ENCODE measurements around the gene TRAPPC12.

Gene TRAPPC12

DNA sequence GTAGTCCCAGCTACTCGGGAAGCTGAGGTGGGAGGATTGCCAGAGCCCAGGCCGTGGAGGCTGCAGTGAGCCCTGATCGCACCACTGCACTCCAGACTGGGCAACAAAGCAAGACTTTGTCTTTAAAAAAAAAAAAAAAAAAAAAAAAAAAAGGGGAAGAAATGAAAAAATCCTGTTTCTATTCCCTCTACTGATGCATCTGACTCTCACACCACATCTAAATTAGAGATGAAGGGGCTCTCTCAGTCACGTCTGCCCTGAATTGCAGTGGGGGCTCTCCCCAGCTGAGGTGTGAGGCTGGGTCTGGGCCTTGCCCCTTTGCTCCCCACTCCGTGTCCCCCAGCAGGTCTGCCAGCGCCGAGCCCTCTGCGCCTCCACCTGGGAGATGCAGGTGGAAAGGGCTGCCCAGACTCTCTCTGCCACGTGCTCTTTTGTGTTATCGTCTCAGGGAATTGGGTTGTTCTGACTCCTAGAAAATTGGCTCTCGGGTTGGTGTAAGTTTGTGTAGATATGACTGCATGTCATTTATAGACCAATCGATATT, 30.2 kb downstream of the TRAPPC12 start:
- DNase-seq = no peak

DNA sequence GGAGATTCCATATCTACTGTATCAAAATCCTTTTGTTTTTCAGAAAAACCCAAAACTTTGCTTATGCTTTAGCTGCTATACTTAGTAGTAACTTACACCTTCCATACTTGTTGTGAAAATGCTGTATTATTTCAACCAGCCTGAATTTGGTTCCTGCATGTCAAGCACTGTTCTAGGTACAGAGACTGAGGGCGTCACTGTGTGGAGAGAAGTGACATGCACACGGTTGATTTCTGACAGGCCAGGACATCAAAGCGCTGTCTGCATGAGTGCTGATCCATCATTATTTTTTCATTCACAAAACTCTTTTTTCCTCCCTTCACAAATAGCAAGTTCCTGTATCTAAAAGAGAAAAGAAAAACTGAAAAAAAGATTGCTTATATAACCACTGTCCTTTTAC, 31.6 kb downstream of the TRAPPC12 start:
- no peak for DNase-seq

DNA sequence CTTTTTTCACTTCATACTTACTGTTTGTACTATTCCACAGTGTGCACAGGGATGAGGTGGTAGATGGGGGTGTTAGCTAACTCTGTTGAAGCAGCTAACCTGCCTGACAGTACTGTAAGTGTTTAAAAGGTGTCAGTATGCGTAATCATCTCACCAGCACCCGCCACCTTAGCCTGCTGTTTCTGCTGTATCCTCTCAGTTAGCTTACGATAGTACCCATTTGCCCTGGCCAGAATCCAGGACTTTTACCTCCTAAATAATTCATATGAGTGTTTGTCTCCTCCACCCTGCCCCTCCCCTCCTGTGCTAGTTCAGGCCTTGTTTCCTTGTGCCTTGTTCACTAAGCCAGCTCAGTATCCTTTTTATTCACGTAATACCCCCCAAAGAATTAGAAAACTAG, 34.2 kb downstream of the TRAPPC12 start:
- no peak for DNase-seq

DNA sequence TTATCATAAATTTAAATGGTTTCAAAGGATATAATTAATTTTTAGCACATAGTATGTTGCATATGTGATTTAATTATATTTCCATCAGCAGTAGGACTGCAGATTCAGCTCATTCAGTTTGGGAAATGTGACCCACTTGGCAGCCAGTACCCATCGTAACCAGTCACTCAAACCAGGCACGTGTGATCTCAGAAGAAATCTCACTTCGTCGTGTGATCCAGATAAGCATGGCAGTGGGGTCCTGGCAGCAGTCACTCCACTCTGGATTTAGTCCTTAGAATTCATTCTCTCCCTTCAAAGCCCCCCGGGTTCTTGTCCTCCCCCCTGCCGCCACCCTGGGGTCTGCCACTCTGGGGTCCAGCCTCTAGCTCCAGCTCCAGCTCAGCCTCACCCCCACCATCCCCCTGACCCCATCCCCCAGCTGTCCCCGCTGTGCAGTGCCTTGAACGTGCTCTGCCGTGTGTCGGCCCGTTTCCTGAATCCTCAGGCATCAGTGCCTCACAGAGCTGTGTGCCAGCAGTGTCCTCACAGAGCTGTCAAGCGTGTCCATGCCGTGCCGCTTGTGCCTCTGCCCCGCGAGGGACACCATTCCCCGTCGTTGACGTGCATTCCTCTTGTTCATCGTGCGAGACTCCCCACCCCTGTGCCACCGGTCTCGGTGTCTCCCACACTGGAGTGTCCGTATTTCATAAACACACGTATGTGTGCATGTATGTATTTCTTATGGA, 34.8 kb downstream of the TRAPPC12 start:
- no peak for DNase-seq

DNA sequence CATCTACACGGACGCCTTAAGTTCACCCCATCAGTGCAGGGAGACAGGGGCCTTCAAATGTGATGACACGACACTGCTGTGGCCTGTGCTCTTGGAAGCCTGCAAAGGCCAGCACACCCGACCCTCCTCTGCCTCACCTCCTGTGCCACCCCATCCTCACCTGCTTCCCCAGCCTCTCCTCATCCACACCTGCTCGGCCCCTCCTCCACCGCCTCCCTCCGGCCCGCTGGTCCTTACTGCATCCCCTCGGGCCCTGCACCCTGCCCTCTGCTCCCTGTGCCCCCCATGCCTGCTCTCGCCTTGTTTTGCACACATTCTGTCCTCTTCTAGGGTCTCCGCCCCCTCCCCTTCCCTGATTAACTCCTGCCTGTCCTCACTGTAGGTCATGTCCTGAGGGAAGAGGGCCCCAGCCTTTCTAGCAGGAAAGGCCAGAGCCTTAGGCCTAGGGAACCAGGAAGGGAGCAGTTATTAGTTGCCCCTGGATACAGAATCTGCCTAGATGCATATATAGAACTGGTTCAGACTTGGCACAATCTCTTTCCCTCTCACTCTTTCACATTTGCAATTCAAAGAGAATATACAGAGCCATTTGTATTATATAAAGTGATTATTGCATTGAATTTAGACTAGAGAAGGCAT, 39.4 kb downstream of the TRAPPC12 start:
- DNase-seq = no peak

DNA sequence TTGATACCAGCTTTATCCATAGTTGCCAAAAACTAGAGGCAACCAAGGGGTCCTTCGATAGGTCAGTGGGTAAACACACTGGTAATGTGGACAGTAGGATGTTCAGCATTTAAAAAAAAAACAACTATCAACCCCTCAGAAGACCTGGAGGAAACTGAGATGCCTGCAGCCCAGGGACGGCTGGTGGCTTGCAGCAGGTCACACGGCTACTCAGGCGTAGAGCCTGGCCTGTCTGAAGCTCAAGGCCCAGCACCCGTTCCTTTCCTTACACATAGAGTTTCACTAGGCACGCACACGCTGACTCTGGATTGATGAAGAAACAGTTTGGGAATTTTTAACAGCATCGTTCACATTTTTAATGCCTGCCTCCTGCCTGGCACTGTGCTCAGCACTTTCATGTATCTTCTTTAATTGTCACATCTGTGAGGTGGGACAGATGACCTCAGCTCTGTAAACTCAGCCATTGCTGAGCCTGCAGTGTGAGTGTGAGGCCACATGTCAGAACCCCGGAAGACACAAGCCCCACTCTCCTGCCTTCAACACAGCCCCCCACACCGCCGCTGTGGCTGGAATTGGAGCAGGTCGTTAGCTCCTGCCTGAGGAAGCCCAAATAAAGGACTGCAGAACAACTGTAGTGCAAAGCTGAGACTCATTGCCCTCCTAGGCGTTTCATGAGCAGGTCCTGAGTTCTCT, 40.7 kb downstream of the TRAPPC12 start:
- DNase-seq = no peak

DNA sequence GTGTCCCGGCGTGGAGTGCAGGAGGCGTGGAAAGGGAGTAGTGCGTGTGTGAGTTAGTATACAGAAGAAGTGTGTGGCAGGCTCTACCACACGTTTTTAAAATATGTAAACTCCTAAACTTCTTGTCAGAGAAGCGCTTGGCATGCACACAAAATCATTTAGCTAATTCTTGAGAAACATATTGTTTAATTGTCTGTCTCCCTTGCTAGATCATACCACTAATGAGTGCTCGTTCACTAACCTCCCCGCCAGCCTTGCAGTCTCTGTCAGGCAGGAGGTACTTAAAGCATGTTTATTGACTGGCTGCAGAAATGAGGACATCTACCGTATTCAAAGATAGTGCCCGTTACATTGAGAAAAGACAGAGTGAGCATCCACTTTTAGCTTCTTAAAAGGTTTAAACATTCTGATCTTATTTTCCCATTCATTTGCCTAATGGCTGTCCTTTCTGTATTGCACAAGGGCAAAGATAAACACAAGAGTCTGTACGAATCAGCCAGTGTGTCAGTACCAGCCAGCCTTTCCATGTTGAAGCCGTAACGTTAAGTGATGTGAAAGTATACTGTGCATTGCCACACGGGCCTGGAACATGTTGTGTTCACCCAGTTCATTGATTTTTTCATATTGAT, 41.4 kb downstream of the TRAPPC12 start:
- DNase-seq = no peak

DNA sequence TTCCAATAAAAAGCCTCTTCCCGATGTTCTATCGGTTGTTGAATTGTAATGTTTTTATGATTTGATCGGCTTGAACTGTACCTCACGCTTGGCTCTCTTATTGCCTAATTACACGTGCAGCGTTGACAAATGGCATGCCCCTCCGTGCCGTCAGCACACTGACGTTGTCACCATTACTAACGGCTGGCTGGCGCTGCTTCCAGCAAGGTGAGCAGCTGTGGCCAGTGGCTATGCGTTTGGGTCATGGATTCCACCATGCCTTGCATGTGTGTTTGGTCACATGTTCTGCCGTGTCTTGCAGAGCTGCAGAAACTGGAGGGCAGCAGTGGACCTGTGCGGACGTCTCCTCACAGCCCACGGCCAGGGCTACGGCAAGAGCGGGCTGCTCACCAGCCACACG, 42.1 kb downstream of the TRAPPC12 start:
- DNase-seq = no peak

DNA sequence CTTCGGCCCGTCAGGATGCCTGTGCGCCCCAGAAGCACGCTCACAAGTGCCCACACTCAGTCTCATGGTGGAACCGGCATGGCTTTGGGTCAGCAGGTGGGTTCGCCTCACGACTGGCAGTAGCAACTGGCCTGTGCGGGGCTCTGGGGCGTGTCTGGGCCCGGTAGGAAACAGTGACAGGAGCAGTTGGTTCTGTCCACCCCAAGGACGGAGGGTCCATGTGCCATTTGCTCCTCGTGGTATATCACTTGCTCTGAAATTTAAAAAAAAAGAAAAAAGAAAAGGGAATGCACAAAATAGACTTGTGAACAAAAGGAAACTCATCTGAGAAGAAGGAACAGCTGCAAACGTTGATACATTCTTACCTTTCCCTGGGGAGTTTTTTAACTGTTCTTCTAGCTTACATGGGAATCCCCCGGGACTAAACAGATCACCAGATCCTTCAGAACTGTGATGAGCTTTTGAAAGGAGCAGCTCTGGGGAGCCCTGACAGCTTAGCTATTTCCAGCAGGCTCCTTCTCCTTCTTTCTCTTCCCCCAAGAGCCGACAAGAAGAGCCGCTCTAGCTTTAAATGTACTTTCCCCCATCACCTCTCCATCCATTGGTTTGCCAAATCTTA, 42.8 kb downstream of the TRAPPC12 start:
- DNase-seq = no peak

DNA sequence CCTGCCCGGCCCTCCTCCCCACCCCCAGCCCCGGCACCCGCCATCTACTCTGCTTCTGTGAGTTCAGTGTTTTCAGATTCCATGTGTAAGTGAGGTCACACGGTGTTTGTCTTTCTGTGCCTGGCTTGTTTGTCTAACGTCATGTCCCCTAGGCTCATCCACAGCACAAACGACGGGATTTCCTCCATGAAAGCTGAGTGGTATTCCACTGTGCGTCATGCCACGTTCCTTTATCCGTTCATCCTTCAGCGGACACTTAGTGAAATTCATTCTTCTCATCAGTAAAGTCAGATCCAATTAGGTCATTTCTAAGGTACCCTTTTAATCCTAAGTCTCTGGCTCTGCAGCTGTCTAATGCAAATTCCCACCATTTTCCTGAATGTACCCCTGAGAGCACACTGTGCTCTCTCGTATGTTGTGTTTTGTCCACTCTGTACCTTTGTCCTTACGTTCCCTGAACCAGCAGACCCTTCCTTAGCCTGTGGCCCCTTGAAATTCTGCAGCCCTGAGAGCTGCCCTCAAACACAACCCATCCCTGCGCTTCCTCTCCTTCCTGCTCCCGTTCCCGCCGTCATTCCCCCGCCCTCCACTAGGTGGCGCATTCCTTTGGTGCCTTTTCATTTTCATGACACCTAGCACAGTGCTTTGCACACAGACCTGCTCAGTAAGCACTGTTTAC, 44.1 kb downstream of the TRAPPC12 start:
- peak; percentile 39 for DNase-seq

DNA sequence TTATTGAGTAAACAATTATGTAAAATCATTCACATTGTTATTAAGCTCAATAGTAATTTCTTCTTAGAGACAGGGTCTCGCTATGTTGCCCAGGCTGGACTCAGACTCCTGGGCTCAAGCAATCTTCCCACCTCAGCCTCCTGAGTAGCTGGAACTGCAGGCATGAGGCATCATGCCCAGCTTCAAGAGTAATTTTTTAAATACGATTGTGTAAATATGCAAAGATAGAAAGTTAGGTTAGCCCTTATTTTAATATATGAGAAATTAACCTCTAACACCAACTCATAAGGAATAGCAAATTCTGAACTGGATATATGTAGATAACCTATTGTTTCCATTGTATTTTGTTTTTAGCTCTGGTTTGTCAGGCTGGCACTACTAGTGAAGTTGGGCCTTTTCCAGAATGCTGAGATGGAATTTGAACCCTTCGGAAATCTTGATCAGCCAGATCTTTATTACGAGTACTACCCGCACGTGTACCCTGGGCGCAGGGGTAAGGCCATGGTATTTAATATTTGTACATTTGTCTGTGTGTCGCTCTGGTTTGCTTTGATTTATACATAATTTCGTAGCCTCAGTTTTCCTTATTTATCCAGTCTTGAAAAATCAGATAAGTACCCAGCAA, 44.8 kb downstream of the TRAPPC12 start:
- no peak for DNase-seq

DNA sequence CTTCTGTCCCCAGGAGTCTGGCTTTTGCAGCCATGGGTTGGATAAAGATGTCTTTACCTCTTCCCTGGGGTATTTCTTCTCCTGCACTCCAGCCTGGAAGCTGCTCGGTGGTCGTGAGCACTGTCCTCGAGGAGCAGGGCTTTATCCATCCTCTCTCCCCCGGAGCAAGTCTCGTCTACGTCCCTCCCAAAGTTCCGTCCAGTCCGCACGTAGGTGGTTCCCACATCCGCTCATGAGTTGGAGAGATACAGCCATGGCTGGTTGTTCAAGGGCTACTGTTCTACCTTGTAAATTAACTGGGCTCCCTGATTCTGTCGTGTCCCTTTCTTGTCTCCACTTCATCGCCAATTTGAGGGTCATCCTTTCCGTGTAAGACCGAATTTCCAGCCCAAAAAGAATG, 47.1 kb downstream of the TRAPPC12 start:
- no peak for DNase-seq

DNA sequence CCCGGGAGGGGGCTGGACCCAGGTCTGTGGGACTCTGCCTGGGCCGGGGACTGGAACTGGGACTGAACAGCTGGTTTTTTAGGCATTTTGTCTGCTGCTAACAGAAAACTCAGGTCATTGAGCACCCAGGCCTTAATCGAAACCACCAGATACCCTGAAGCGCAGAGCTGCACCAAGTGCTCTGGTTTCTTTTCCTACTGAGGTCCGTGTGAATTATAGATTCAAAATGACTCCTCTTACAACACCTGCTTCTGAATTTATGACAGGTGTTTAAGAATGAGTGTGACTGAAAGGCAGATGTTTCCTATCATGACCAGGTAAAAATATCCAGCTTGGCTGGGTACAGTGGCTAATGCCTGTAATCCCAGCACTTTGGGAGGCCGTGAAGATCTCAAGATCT, 47.8 kb downstream of the TRAPPC12 start:
- no peak for DNase-seq

DNA sequence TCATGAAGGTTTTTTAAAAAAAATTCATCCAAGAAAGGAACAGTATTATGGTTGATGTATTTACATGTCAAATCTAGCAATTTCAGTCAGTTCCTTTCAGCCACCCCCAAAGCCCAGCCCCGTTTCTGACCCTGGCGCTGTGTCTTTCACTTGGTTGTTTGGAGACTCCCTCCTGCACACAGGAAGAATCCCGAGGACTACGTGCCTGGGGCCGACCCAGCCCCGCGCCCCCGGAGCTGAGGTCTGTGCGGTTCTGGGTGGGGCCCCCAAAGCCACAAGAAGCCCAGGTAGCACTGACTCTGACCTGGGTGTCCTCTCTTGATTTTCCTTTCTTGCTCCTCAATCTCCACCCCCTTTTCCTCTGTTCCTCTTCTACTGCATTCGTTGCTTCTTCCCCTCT, 49.1 kb downstream of the TRAPPC12 start:
- no peak for DNase-seq

DNA sequence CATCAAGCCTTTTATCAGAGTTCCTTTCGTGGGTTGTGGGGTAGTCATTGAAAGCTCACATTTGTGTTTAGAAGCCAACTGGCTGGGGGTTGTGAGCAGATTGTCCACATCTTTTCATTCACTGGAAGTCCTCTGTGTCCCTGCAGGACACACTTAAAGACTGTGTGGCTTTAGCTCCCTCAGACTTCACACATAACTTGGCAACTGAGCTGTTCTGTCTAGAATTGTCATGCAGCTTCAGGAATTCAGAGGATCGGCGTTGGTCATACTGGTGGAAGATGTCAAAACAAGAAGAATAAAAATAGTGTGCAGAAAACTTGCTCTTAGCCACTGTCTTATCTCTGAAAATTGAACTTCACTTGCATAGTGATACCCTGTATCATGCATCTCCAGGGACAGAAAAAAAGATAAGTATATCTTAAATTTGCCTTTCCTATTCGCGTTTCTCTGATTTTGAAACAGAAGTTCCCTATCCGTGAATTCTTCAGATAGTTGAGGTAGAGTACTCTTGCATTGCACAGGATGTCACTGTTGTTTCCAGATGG, 49.6 kb downstream of the TRAPPC12 start:
- DNase-seq = no peak

DNA sequence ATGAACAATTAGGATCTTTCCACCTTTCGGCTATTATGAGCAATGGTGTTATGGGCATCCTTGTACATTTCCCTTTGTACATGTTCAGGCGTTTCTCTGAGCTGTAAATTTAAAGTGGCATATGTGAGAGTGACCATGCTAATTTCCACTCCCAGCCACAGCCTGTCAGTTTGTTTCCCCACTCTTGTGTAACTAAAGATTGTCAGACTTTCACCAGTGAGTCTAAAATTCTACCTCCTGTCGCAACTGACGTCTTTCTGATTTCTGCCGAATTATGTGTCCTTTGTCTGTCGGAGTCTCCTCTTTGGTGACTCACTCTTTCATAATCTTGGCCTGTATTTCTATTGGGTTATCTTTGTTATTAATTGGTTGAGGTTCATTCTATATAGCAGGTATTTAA, 50.7 kb downstream of the TRAPPC12 start:
- DNase-seq = no peak

DNA sequence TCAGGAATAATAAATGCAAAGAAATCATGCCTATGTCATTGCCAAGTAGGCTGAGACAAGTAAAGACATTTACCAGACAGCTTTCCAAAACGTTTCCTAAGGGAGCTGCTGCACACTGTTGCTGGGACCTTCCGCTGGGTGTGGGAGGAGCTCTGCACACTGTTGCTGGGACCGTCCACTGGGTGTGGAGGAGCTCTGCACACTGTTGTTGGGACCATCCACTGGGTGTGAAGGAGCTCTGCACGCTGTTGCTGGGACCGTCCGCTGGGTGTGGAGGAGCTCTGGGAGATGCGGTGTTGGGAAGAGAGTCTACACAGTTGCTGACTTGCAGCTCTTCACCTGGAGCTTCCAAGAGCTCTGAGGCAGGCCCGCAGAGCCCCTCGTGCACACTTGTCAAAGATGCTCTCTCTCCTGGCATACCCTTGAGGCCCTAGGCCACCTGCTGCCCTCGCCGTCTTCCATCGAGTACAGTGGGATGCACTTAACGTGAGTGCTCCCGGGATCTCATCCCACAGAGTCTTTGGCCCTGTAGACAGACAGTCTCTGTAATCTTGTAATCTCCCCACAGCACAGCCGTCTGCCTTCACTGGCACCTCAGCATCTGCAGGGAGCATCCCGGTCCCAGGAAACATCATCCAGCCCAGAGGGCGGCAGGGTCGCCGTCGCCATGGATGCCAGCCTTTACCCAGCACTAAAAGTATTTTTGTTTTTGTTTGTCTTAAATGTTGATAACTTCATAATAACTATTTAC, 51.4 kb downstream of the TRAPPC12 start:
- DNase-seq = no peak

DNA sequence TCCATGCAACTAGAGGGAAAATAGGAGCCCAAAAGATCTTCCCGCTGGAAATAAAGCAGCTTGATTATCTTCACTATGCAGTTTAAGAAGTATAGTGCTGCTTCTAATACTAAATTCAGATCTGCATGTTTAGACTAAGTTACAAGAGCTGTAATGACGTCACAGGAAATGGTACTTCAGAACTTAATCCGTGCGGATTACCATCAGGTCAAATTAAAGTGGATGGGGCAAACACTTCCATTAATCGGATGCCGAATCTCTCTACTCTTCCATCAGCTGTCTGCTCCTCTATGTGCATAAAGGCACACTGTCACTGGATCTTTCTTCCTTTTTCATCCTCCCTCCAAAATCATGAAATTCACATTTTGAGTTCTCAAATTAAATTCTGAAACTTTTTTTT, 52.6 kb downstream of the TRAPPC12 start:
- no peak for DNase-seq

DNA sequence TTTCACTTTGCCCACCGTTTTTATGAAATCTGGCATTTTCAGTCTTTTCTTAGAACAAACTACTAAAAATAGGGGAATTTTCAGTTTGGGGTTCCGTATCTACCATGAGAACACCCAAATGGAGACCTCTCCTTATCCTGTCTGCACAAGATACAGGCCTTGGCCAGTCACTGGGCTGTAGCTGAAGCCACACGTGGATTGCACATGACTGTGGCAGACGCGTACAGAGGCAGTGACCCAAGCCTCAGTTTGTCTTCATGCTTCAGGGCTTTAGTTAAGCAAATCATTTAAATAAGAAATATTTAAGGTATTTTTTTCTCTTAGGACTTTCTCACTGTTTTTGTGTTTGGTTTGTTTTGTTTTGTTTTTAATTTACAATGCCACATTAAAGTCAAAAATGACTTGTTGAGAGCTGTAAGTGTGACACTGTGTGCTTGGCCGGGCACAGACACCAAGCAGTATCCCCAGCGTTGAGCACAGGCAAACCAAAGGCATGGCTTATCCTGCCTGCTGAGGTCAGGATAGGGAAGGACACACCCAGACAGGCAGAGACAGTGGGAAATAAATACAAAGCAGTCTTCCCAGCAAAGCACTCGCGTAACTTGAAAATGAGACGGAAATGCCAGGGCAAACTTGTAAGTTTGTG, 53.3 kb downstream of the TRAPPC12 start:
- no peak for DNase-seq

DNA sequence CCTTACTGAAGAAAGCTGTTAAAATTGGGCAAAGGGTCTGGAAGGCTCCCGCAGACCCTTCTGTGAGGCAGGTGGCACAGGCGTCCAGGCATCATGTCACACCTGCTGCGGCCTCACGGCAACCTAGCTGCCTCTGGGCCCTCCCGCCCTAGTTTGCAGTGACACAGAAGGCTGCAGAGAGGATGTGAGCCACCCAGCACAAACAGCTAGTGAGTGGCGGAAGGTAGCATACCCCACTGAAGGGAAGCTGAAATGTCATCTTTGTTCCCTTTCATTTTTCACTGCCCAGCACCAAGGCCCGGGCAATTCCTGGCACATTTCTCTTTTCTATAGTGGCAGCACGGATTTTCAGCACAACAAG, 53.8 kb downstream of the TRAPPC12 start:
- no peak for DNase-seq

Data from midbrain (tissue), 1 donor.